Islet precursor cell (in vitro differentiated cells): ENCODE data around the gene SIGLEC6.
A peak's percentile ranks its signal among the peaks of the same experiment; 100 is the strongest.

Experiments
- DNase-seq: peaks from one replicate; pipeline ENCODE4 v3.0.0-alpha.2; 2018

Gene SIGLEC6

GRCh38 chr19:51548213-51548651, 16.8 kb upstream of the SIGLEC6 start:
- no peak for DNase-seq

- DNase-seq, result no peak
These were observed 16.1 kb upstream of the SIGLEC6 start for GRCh38 chr19:51547397-51548212.

GRCh38 chr19:51546650-51547396, 15.4 kb upstream of the SIGLEC6 start:
- DNase-seq, result peak; percentile 86

- no peak for DNase-seq
These were observed 14.7 kb upstream of the SIGLEC6 start for GRCh38 chr19:51546107-51546649.

- DNase-seq, result no peak
These were observed 12.6 kb upstream of the SIGLEC6 start for GRCh38 chr19:51544038-51544437.

GRCh38 chr19:51542699-51543098, 11.2 kb upstream of the SIGLEC6 start:
- DNase-seq, result no peak

GRCh38 chr19:51541458-51542357, 10.2 kb upstream of the SIGLEC6 start:
- peak; percentile 73 for DNase-seq

GRCh38 chr19:51539821-51540366, 8.4 kb upstream of the SIGLEC6 start:
- no peak for DNase-seq

- DNase-seq, result no peak
These were observed 4.1 kb upstream of the SIGLEC6 start for GRCh38 chr19:51535535-51535934.

GRCh38 chr19:51530616-51531015, 854 bp downstream of the SIGLEC6 start:
- no peak for DNase-seq

GRCh38 chr19:51529301-51529700, 2.2 kb downstream of the SIGLEC6 start:
- DNase-seq, result no peak

- no peak for DNase-seq
These were observed 5.8 kb downstream of the SIGLEC6 start for GRCh38 chr19:51525651-51526050.

GRCh38 chr19:51524666-51525264, 6.7 kb downstream of the SIGLEC6 start:
- DNase-seq, result no peak

- no peak for DNase-seq
These were observed 9.7 kb downstream of the SIGLEC6 start for GRCh38 chr19:51521781-51522180.

- DNase-seq, result no peak
These were observed 10.1 kb downstream of the SIGLEC6 start for GRCh38 chr19:51521357-51521756.

GRCh38 chr19:51520728-51521127, 10.7 kb downstream of the SIGLEC6 start:
- DNase-seq, result no peak

GRCh38 chr19:51514866-51515481, 16.5 kb downstream of the SIGLEC6 start:
- no peak for DNase-seq

GRCh38 chr19:51513968-51514367, 17.5 kb downstream of the SIGLEC6 start:
- DNase-seq, result no peak

GRCh38 chr19:51511353-51511752, 20.1 kb downstream of the SIGLEC6 start:
- no peak for DNase-seq

- DNase-seq, result no peak
These were observed 21.4 kb downstream of the SIGLEC6 start for GRCh38 chr19:51509823-51510660.
